ENCODE data around the gene RAB10. TPM values are rescaled to one million over a fixed set of nuclear protein-coding genes. Genes with fewer than 3 reads are reported as not detected.

RAB10 gene
- total RNA-seq, result 86.5 to 90.6 TPM (median 90.2 TPM) in 3 replicates

DNA sequence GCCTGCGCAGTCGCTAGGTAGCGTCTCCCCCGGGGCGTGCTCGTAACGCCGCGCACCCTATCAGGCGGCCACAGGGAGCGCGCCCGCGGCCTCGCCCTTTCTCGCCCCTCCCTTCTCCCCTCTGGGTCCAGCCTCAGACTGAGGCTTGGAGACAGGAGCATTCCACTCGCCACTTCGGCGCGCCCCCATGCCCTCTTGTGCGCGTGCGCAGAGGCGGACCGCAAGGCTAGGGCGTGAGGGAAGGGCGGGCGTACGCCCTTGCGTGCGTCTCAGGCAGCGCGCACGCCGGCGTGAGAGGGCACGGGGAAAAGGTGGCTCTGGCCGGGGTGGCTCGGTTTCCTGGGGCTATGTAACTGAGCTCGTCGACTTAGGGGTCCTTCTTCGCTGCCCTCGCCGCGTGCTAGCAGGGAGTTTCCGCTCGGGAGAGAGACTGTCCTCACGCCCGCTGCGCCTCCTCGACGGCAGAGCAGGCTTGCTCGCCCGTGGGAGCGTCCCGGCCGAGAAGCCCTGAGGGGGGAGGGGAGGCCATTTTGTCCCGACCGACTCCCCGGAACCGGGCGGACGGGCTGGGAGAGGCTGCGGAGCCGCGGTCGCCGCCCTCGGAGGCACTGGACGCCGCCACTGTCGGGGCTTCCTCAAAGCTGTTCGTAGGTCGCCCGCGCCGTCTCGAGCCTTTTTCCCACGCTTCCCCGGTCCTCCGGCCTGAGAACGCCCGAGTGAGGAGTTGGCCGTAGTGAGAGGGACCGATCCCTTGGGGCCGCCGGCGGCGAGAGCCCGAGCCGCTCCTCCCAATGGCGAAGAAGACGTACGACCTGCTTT, at the start of gene RAB10:
Gene RAB10 (plus strand): TSS at position 267 of the 819 bp plus-strand sequence. CDS start 525 bp downstream, at position 792.
- peak; percentile 96 to 99 for DNase-seq (ENCODE audit: low spot score in 2 of 2, unreplicated experiment in 2 of 2)
- peak within 1 kb of the TSS; percentile 94 for H3K4me3 Mint-ChIP-seq
- no peaks in the 10 kb centered on the region for H3K27me3 Mint-ChIP-seq (ENCODE audit: low read depth)
- H3K9me3 Mint-ChIP-seq, result no peaks in the 10 kb centered on the region
- H3K27ac Mint-ChIP-seq, result peak within 1 kb of the TSS; percentile 99
- no peaks in the 10 kb centered on the region for H3K36me3 Mint-ChIP-seq
- H3K4me1 Mint-ChIP-seq, result peaks cover 28% of the 10 kb centered on the region
- TF ChIP-seq, protein P1, sequence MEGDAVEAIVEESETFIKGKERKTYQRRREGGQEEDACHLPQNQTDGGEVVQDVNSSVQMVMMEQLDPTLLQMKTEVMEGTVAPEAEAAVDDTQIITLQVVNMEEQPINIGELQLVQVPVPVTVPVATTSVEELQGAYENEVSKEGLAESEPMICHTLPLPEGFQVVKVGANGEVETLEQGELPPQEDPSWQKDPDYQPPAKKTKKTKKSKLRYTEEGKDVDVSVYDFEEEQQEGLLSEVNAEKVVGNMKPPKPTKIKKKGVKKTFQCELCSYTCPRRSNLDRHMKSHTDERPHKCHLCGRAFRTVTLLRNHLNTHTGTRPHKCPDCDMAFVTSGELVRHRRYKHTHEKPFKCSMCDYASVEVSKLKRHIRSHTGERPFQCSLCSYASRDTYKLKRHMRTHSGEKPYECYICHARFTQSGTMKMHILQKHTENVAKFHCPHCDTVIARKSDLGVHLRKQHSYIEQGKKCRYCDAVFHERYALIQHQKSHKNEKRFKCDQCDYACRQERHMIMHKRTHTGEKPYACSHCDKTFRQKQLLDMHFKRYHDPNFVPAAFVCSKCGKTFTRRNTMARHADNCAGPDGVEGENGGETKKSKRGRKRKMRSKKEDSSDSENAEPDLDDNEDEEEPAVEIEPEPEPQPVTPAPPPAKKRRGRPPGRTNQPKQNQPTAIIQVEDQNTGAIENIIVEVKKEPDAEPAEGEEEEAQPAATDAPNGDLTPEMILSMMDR (IDR thresholded peaks at IDR 0.05; ENCODE audit: unreplicated experiment), result no peak

DNA sequence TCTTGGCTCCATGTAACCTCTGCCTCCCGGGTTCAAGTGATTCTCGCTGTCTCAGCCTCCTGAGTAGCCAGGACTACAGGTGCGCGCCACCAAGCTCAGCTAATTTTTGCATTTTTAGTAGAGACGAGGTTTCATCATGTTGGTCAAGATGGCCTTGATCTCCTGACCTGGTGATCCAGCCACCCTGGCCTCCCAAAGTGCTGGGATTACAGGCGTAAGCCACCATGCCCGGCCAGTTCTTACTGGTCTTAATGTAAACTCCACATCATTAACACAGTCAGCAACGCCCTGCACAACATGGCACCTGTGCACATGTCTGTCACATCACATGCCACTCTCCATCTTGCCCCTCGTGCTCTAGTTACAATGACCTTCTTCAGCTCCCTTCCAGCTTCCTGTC, 45.8 kb upstream of the RAB10 start:
- H3K9me3 Mint-ChIP-seq, result no peaks in the 10 kb centered on the region
- no peaks in the 10 kb centered on the region for H3K36me3 Mint-ChIP-seq
- TF ChIP-seq, protein P1 (IDR thresholded peaks at IDR 0.05; ENCODE audit: unreplicated experiment), result no peak
- no peaks in the 10 kb centered on the region for H3K27me3 Mint-ChIP-seq (ENCODE audit: low read depth)
- peaks cover 11% of the 10 kb centered on the region for H3K4me1 Mint-ChIP-seq
- DNase-seq (ENCODE audit: low spot score in 2 of 2, unreplicated experiment in 2 of 2), result no peak
- no peak overlapping the region for H3K27ac Mint-ChIP-seq
- no peak overlapping the region for H3K4me3 Mint-ChIP-seq

DNA sequence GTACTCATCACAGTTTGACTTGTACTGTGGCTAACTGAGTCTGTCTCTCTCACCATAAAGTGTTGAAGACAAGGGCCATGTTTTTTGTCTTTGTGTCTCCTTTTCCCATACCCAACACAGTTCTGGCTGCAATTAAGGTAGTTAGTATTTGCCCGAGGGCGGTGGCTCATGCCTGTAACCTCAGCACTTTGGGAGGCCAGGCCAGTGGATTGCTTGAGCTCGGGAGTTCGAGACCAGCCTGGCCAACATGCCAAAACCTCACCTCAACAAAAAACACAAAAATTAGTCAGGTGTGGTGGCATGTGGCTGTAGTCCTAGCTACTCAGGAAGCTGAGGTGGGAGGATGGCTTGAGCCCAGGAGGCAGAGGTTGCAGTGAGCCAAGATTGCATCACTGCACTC, 44.7 kb upstream of the RAB10 start:
- H3K4me1 Mint-ChIP-seq, result peaks cover 11% of the 10 kb centered on the region
- TF ChIP-seq, protein P1 (IDR thresholded peaks at IDR 0.05; ENCODE audit: unreplicated experiment), result no peak
- H3K27ac Mint-ChIP-seq, result no peak overlapping the region
- no peaks in the 10 kb centered on the region for H3K36me3 Mint-ChIP-seq
- no peak overlapping the region for H3K4me3 Mint-ChIP-seq
- no peaks in the 10 kb centered on the region for H3K9me3 Mint-ChIP-seq
- DNase-seq (ENCODE audit: low spot score in 2 of 2, unreplicated experiment in 2 of 2), result no peak
- no peaks in the 10 kb centered on the region for H3K27me3 Mint-ChIP-seq (ENCODE audit: low read depth)

DNA sequence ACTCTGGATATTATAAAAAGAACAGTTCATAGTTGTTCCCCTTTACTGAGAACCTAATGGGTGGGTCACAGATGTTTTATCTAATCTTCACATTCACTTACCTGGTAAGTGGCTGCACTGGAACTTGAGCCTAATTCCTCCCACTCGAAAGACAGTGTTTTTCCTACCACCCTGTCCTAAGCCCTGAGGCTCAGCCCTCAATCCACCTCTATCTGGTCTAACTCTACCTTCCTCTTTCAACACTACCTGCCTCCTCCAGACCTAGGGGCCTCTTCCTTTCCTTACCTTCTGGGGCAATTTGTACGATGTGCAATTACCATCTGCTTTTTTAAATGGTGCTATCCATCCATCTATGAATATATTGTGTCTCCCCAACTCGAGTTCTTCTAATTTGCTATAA, 41.9 kb upstream of the RAB10 start:
- Mint-ChIP-seq H3K4me3 (no peak overlapping the region), H3K4me1 (peaks cover 11% of the 10 kb centered on the region), H3K27ac (no peak overlapping the region), H3K27me3 (ENCODE audit: low read depth) (no peaks in the 10 kb centered on the region), H3K36me3 (no peaks in the 10 kb centered on the region), H3K9me3 (no peaks in the 10 kb centered on the region)
- TF ChIP-seq, protein P1 (IDR thresholded peaks at IDR 0.05; ENCODE audit: unreplicated experiment), result no peak
- DNase-seq (ENCODE audit: low spot score in 2 of 2, unreplicated experiment in 2 of 2), result no peak

DNA sequence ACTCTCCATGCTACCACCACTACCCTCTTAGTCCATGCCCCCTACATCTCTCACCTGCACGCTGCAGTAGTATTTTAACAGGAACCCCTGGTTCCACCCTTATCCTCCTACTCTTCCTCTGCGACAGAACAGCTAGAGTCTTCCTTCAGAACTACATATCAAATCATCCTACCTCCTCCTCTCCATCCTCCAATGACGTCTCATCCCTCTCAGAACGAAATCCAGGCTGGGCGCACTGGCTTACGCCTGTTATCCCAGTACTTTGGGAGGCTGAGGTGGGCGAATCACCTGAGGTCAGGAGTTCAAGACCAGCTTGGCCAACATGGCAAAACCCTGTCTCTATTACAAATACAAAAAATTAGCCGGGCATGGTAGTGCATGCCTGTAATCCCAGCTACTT, 41.3 kb upstream of the RAB10 start:
- no peak overlapping the region for H3K27ac Mint-ChIP-seq
- H3K4me1 Mint-ChIP-seq, result peaks cover 11% of the 10 kb centered on the region
- no peaks in the 10 kb centered on the region for H3K36me3 Mint-ChIP-seq
- no peak overlapping the region for H3K4me3 Mint-ChIP-seq
- H3K27me3 Mint-ChIP-seq (ENCODE audit: low read depth), result no peaks in the 10 kb centered on the region
- TF ChIP-seq, protein P1 (IDR thresholded peaks at IDR 0.05; ENCODE audit: unreplicated experiment), result no peak
- no peak for DNase-seq (ENCODE audit: low spot score in 2 of 2, unreplicated experiment in 2 of 2)
- no peaks in the 10 kb centered on the region for H3K9me3 Mint-ChIP-seq

Measured in mesothelial cell of epicardium (in vitro differentiated cells).